PC-9 (cell line): Measurements from ENCODE around the gene PBX2. TPM values are rescaled to one million over a fixed set of nuclear protein-coding genes. Genes with fewer than 3 reads are reported as not detected.

Experiments used
- BruUV-seq: library from RNA; stranded (reverse); fragments of 400-500 nt; replicated peaks from 2 replicates; lab custom pipeline; 2021; lab: Mats Ljungman, UMichigan
- CTCF ChIA-PET: fragments of 300-600 bp; sonication (Branson Sonifier 250); formaldehyde crosslinking; loops from one replicate; lab custom pipeline; 2022; ENCODE audit warnings: antibody characterized with exemption; lab: Charles Lee
- POLR2A ChIA-PET: fragments of 300-600 bp; sonication (Branson Sonifier 250); formaldehyde crosslinking; loops from one replicate; lab custom pipeline; 2022; ENCODE audit warnings: antibody characterized with exemption; ENCODE audit not compliant: unreplicated experiment; lab: Charles Lee
- DNase-seq, 2 experiments: peaks; one replicate each; pipeline versions ENCODE4 v3.0.0 to v3.0.0-alpha.2; 2015 to 2022; ENCODE audit warnings: mixed read lengths in 1 of 2
- H2AFZ ChIP-seq: fragments of 200-600 bp; sonication (generic); 2 replicates; pipeline ENCODE4 v1.8.1; 2017; ENCODE audit warnings: antibody characterized with exemption
- H3F3A ChIP-seq: fragments of 200-600 bp; sonication (generic); 2 replicates; pipeline ENCODE4 v1.8.1; 2017; ENCODE audit warnings: antibody characterized with exemption, mild to moderate bottlenecking, low read depth; ENCODE audit not compliant: insufficient read depth
- H3K27ac ChIP-seq: fragments of 200-600 bp; sonication (generic); 2 replicates; pipeline ENCODE4 v1.6.1; 2016; ENCODE audit warnings: mixed run types
- H3K27me3 ChIP-seq: fragments of 200-600 bp; sonication (generic); 2 replicates; pipeline ENCODE4 v1.6.1; 2016; ENCODE audit warnings: low read depth, mixed run types; ENCODE audit not compliant: insufficient read depth
- H3K36me3 ChIP-seq: fragments of 200-600 bp; sonication (generic); 2 replicates; pipeline ENCODE4 v1.6.1; 2016; ENCODE audit warnings: low read depth, mixed run types
- H3K4me1 ChIP-seq: fragments of 200-600 bp; sonication (generic); replicated peaks from 2 replicates; pipeline ENCODE4 v1.6.1; 2016; ENCODE audit warnings: mixed run types; ENCODE audit not compliant: insufficient read depth
- H3K4me2 ChIP-seq: fragments of 200-600 bp; sonication (generic); 2 replicates; pipeline ENCODE4 v1.6.1; 2017; ENCODE audit warnings: mixed run types
- H3K4me3 ChIP-seq: fragments of 200-600 bp; sonication (generic); 2 replicates; pipeline ENCODE4 v1.6.1; 2016; ENCODE audit warnings: mixed run types
- H3K79me2 ChIP-seq: fragments of 200-600 bp; sonication (generic); 2 replicates; pipeline ENCODE4 v1.6.1; 2017; ENCODE audit warnings: low read depth, mixed run types
- H3K9me2 ChIP-seq: fragments of 200-600 bp; sonication (generic); 2 replicates; pipeline ENCODE4 v1.8.1; 2017; ENCODE audit warnings: mild to moderate bottlenecking; ENCODE audit not compliant: insufficient read depth
- H3K9me3 ChIP-seq: fragments of 200-600 bp; sonication (generic); 2 replicates; pipeline ENCODE4 v1.8.1; 2016; ENCODE audit warnings: low read depth; ENCODE audit not compliant: insufficient read depth
- H4K20me1 ChIP-seq: fragments of 200-600 bp; sonication (generic); 2 replicates; pipeline ENCODE4 v1.8.1; 2017; ENCODE audit not compliant: insufficient read depth
- CTCF ChIP-seq: fragments of 200-600 bp; sonication (generic); conservative IDR thresholded peaks from 2 replicates; pipeline ENCODE4 v1.6.1; 2017; ENCODE audit warnings: mixed run types, antibody characterized with exemption, mild to moderate bottlenecking, moderate library complexity
- EZH2 ChIP-seq: fragments of 200-600 bp; sonication (generic); IDR thresholded peaks from 2 replicates; pipeline ENCODE4 v1.8.0; 2017; ENCODE audit warnings: antibody characterized with exemption, low read depth
- intact Hi-C: fragments of 100-400 bp; cut with micrococcal nuclease; formaldehyde crosslinking; loops from one replicate; pipeline ENCODE4 v1.10.0; 2022; ENCODE audit not compliant: unreplicated experiment
- total RNA-seq: library from RNA; stranded (reverse); gene quantifications from 2 replicates; pipeline ENCODE4 v1.2.3, GENCODE V29; 2021

Gene PBX2
- total RNA-seq, 1 experiment from 2014 or later = 89.3 TPM

- POLR2A ChIA-PET = no interaction called here
- no peaks in the 10 kb centered on the region for H3K36me3 ChIP-seq
- no peak for DNase-seq
- H4K20me1 ChIP-seq = no peaks in the 10 kb centered on the region
- intact Hi-C loops = no loop called here
- no peak overlapping the region for H3K4me2 ChIP-seq
- H3K27ac ChIP-seq = no peak overlapping the region
- H3K4me3 ChIP-seq = no peak overlapping the region
- no peaks in the 10 kb centered on the region for H3F3A ChIP-seq
- BruUV-seq = no TSS peak
- H3K9me3 ChIP-seq = no peaks in the 10 kb centered on the region
- no peaks in the 10 kb centered on the region for H3K4me1 ChIP-seq
- no peaks in the 10 kb centered on the region for H3K9me2 ChIP-seq
- H3K79me2 ChIP-seq = no peaks in the 10 kb centered on the region
- peaks cover 36% of the 10 kb centered on the region for H3K27me3 ChIP-seq
- TF ChIP-seq CTCF = no peak
- TF ChIP-seq EZH2 = no peak
- no peak overlapping the region for H2AFZ ChIP-seq
- CTCF ChIA-PET = no interaction called here
These were observed 20.2 kb upstream of the PBX2 start for GRCh38 chr6:32210191-32210601.

- intact Hi-C loops = no loop called here
These were observed 19.0 kb upstream of the PBX2 start for GRCh38 chr6:32208996-32209395.

GRCh38 chr6:32204268-32204715, 14.3 kb upstream of the PBX2 start:
- no TSS peak for BruUV-seq
- H3K27ac ChIP-seq = no peak overlapping the region
- intact Hi-C loops = no loop called here

More at GRCh38 chr6:32208996-32209395, 19.0 kb upstream of the PBX2 start:
- Histone ChIP-seq H3K27ac (no peak overlapping the region), H3K36me3 (no peaks in the 10 kb centered on the region), H3K79me2 (no peaks in the 10 kb centered on the region), H4K20me1 (no peaks in the 10 kb centered on the region), H2AFZ (no peak overlapping the region), H3K9me3 (no peaks in the 10 kb centered on the region), H3K4me2 (no peak overlapping the region), H3K4me3 (no peak overlapping the region), H3K27me3 (peaks cover 41% of the 10 kb centered on the region), H3K4me1 (no peaks in the 10 kb centered on the region), H3K9me2 (no peaks in the 10 kb centered on the region), H3F3A (no peaks in the 10 kb centered on the region)
- no TSS peak for BruUV-seq
- DNase-seq = no peak
- CTCF ChIA-PET = interaction anchor here (0.5 to 0.6 kb wide), 2 partner anchors 28 to 36 kb away, joined by 3 to 4 read pairs; no protein-coding TSS in a partner anchor
- POLR2A ChIA-PET = no interaction called here
- TF ChIP-seq EZH2 (no peak), CTCF (no peak)

More at GRCh38 chr6:32204268-32204715, 14.3 kb upstream of the PBX2 start:
- H3K79me2 ChIP-seq = no peaks in the 10 kb centered on the region
- POLR2A ChIA-PET = no interaction called here
- H3K36me3 ChIP-seq = no peaks in the 10 kb centered on the region
- TF ChIP-seq CTCF (no peak), EZH2 (no peak)
- H3K4me2 ChIP-seq = no peak overlapping the region
- no peaks in the 10 kb centered on the region for H3K4me1 ChIP-seq
- no peaks in the 10 kb centered on the region for H4K20me1 ChIP-seq
- CTCF ChIA-PET = no interaction called here
- H3K9me3 ChIP-seq = no peaks in the 10 kb centered on the region
- H3K27me3 ChIP-seq = peaks cover 62% of the 10 kb centered on the region
- H3K4me3 ChIP-seq = no peak overlapping the region
- H3F3A ChIP-seq = no peaks in the 10 kb centered on the region
- no peak for DNase-seq
- no peak overlapping the region for H2AFZ ChIP-seq
- no peaks in the 10 kb centered on the region for H3K9me2 ChIP-seq
